ENCODE measurements around the gene CENPF. TPM values are rescaled to one million over a fixed set of nuclear protein-coding genes. Genes with fewer than 3 reads are reported as not detected.
"Not testable (repeated sequence)": the region's sequence is repeated elsewhere in the genome, so short reads cannot be mapped to it uniquely, and the experiment has no call there.

The CENPF gene
- total and polyA plus RNA-seq, 3 experiments from 2014 or later: 0.77 to 45.5 (median 44.2) TPM

DNA sequence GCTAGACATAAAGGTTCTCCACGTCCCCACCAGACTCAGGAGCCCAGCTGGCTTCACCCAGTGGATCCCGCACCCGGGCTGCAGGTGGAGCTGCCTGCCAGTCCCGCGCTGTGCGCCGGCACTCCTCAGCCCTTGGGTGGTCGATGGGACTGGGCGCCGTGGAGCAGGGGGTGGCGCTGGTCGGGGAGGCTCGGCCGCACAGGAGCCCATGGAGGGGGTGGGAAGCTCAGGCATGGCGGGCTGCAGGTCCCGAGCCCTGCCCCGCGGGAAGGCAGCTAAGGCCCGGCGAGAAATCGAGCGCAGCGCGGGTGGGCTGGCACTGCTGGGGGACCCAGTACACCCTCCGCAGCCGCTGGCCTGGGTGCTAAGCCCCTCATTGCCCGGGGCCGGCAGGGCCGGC lies 70.0 kb downstream of the CENPF start:
- H3K27me3 Mint-ChIP-seq: not testable (repeated sequence)

DNA sequence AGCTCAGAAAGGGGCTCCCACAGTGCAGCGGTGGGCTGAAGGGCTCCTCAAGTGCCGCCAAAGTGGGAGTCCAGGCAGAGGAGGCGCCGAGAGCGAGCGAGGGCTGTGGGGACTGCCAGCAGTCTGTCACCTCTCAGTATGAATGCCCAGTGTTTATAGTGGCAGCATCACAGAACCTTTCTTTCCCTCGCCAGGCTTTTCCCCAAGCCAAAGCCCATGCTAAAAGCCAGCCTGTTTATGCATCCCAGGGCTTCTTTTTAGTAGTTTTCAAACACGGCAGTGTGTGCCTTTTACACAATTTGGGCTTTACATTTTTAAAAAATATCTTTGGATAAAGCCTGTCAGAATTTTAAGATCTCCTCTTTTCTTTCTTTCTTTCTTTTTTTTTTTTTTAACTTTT lies 70.6 kb downstream of the CENPF start:
- Mint-ChIP-seq H3K9me3 (peaks cover 0 to 5% (median 0%) of the 10 kb centered on the region in 5 donors), H3K4me1 (no peaks in the 10 kb centered on the region), H3K27ac (no peak overlapping the region), H3K36me3 (peaks cover 0 to 8% (median 0%) of the 10 kb centered on the region in 3 donors), H3K4me3 (no peak overlapping the region), H3K27me3 (peaks cover 0 to 2% of the 10 kb centered on the region in 2 donors)
- Histone ChIP-seq H3K9me3 (ENCODE audit: low read length) (no peaks in the 10 kb centered on the region), H3K4me1 (ENCODE audit: insufficient read depth, low read length) (no peaks in the 10 kb centered on the region), H3K36me3 (ENCODE audit: insufficient read depth, low read length) (no peaks in the 10 kb centered on the region), H3K27ac (ENCODE audit: low read depth, low read length) (no peak overlapping the region), H3K27me3 (ENCODE audit: insufficient read depth, low read length, poor library complexity, severe bottlenecking) (no peaks in the 10 kb centered on the region), H3K4me3 (ENCODE audit: low read length) (no peak overlapping the region)
- ChIA-PET CTCF (no interaction called here), POLR2A (no interaction called here)
- DNase-seq: no peak

More for the DNA sequence above, 70.0 kb downstream of the CENPF start:
- H3K9me3 Mint-ChIP-seq; H3K36me3 Mint-ChIP-seq; H3K27ac Mint-ChIP-seq; H3K36me3 ChIP-seq (ENCODE audit: insufficient read depth, low read length); H3K27me3 ChIP-seq (ENCODE audit: insufficient read depth, low read length, poor library complexity, severe bottlenecking); H3K4me3 ChIP-seq (ENCODE audit: low read length); POLR2A ChIA-PET; DNase-seq; CTCF ChIA-PET; H3K4me1 ChIP-seq (ENCODE audit: insufficient read depth, low read length); H3K27ac ChIP-seq (ENCODE audit: low read depth, low read length); H3K4me1 Mint-ChIP-seq; H3K9me3 ChIP-seq (ENCODE audit: low read length); H3K4me3 Mint-ChIP-seq: not testable (repeated sequence)

- H3K9me3 ChIP-seq (ENCODE audit: low read length); H3K27ac Mint-ChIP-seq; H3K36me3 ChIP-seq (ENCODE audit: insufficient read depth, low read length); H3K27me3 Mint-ChIP-seq; H3K9me3 Mint-ChIP-seq; H3K4me3 ChIP-seq (ENCODE audit: low read length); H3K27me3 ChIP-seq (ENCODE audit: insufficient read depth, low read length, poor library complexity, severe bottlenecking); POLR2A ChIA-PET; H3K4me1 ChIP-seq (ENCODE audit: insufficient read depth, low read length); H3K4me1 Mint-ChIP-seq; H3K4me3 Mint-ChIP-seq; H3K36me3 Mint-ChIP-seq; DNase-seq; CTCF ChIA-PET; H3K27ac ChIP-seq (ENCODE audit: low read depth, low read length): not testable (repeated sequence)
Measured at GRCh38 chr1:214675524-214675923, 72.5 kb downstream of the CENPF start.

GRCh38 chr1:214676747-214677146 lies 73.8 kb downstream of the CENPF start:
- Histone ChIP-seq H3K9me3 (ENCODE audit: low read length) (no peaks in the 10 kb centered on the region), H3K4me1 (ENCODE audit: insufficient read depth, low read length) (no peaks in the 10 kb centered on the region), H3K4me3 (ENCODE audit: low read length) (no peak overlapping the region), H3K36me3 (ENCODE audit: insufficient read depth, low read length) (no peaks in the 10 kb centered on the region), H3K27me3 (ENCODE audit: insufficient read depth, low read length, poor library complexity, severe bottlenecking) (no peaks in the 10 kb centered on the region), H3K27ac (ENCODE audit: low read depth, low read length) (no peak overlapping the region)
- Mint-ChIP-seq H3K4me1 (no peaks in the 10 kb centered on the region), H3K9me3 (peaks cover 0 to 5% (median 0%) of the 10 kb centered on the region in 5 donors), H3K27ac (no peak overlapping the region), H3K27me3 (peaks cover 0 to 2% of the 10 kb centered on the region in 2 donors), H3K4me3 (no peak overlapping the region), H3K36me3 (peaks cover 0 to 8% (median 0%) of the 10 kb centered on the region in 3 donors)
- CTCF ChIA-PET: no interaction called here
- POLR2A ChIA-PET: no interaction called here
- no peak for DNase-seq

GRCh38 chr1:214677945-214678344 lies 75.0 kb downstream of the CENPF start:
- Mint-ChIP-seq H3K27me3 (peaks cover 0 to 2% of the 10 kb centered on the region in 2 donors), H3K4me1 (no peaks in the 10 kb centered on the region), H3K27ac (no peak overlapping the region), H3K4me3 (no peak overlapping the region), H3K9me3 (peaks cover 0 to 5% (median 0%) of the 10 kb centered on the region in 5 donors), H3K36me3 (peaks cover 0 to 8% (median 0%) of the 10 kb centered on the region in 3 donors)
- CTCF ChIA-PET: no interaction called here
- Histone ChIP-seq H3K36me3 (ENCODE audit: insufficient read depth, low read length) (no peaks in the 10 kb centered on the region), H3K27ac (ENCODE audit: low read depth, low read length) (no peak overlapping the region), H3K27me3 (ENCODE audit: insufficient read depth, low read length, poor library complexity, severe bottlenecking) (no peaks in the 10 kb centered on the region), H3K4me1 (ENCODE audit: insufficient read depth, low read length) (no peaks in the 10 kb centered on the region), H3K9me3 (ENCODE audit: low read length) (no peaks in the 10 kb centered on the region), H3K4me3 (ENCODE audit: low read length) (no peak overlapping the region)
- POLR2A ChIA-PET: no interaction called here
- no peak for DNase-seq

GRCh38 chr1:214678386-214678785 lies 75.4 kb downstream of the CENPF start:
- no peak overlapping the region for H3K27ac Mint-ChIP-seq
- peaks cover 0 to 5% (median 0%) of the 10 kb centered on the region in 5 donors for H3K9me3 Mint-ChIP-seq
- no peak overlapping the region for H3K4me3 Mint-ChIP-seq
- no peaks in the 10 kb centered on the region for H3K36me3 ChIP-seq (ENCODE audit: insufficient read depth, low read length)
- no peaks in the 10 kb centered on the region for H3K4me1 Mint-ChIP-seq
- DNase-seq: no peak
- CTCF ChIA-PET: no interaction called here
- peaks cover 0 to 2% of the 10 kb centered on the region in 2 donors for H3K27me3 Mint-ChIP-seq
- no peak overlapping the region for H3K4me3 ChIP-seq (ENCODE audit: low read length)
- POLR2A ChIA-PET: no interaction called here
- H3K27ac ChIP-seq (ENCODE audit: low read depth, low read length): no peak overlapping the region
- no peaks in the 10 kb centered on the region for H3K9me3 ChIP-seq (ENCODE audit: low read length)
- H3K4me1 ChIP-seq (ENCODE audit: insufficient read depth, low read length): no peaks in the 10 kb centered on the region
- no peaks in the 10 kb centered on the region for H3K27me3 ChIP-seq (ENCODE audit: insufficient read depth, low read length, poor library complexity, severe bottlenecking)
- peaks cover 0 to 8% (median 0%) of the 10 kb centered on the region in 3 donors for H3K36me3 Mint-ChIP-seq

DNA sequence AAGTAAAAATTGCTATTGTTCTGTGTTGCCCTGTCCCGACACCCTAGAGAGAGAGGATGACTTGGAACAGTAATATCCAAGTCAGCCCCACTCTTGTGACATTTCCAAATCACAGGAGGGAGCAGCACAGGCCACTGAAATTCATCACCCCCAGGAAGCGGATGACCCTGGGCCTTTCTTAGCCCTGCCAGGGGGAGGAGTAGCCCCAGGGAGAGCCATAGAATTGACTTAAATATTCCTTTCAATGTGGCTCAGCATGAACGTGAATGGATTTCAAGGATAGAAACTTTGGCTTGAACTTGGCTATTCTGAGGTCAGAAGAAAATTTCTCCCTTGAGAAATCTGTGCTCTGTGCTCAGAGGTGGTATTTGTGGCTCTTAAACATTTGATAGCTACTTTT lies 80.6 kb downstream of the CENPF start:
- POLR2A ChIA-PET: no interaction called here
- Mint-ChIP-seq H3K4me3 (no peak overlapping the region), H3K9me3 (peaks cover 0 to 2% (median 0%) of the 10 kb centered on the region in 5 donors), H3K4me1 (no peaks in the 10 kb centered on the region), H3K27me3 (peaks cover 2 to 9% of the 10 kb centered on the region in 2 donors), H3K36me3 (no peaks in the 10 kb centered on the region), H3K27ac (no peak overlapping the region)
- Histone ChIP-seq H3K4me1 (ENCODE audit: insufficient read depth, low read length) (no peaks in the 10 kb centered on the region), H3K4me3 (ENCODE audit: low read length) (no peak overlapping the region), H3K9me3 (ENCODE audit: low read length) (no peaks in the 10 kb centered on the region), H3K27me3 (ENCODE audit: insufficient read depth, low read length, poor library complexity, severe bottlenecking) (no peaks in the 10 kb centered on the region), H3K27ac (ENCODE audit: low read depth, low read length) (no peak overlapping the region), H3K36me3 (ENCODE audit: insufficient read depth, low read length) (no peaks in the 10 kb centered on the region)
- CTCF ChIA-PET: no interaction called here
- no peak for DNase-seq

GRCh38 chr1:214685906-214686305 lies 82.9 kb downstream of the CENPF start:
- no peaks in the 10 kb centered on the region for H3K9me3 ChIP-seq (ENCODE audit: low read length)
- Mint-ChIP-seq H3K27ac (no peak overlapping the region), H3K27me3 (peaks cover 2 to 9% of the 10 kb centered on the region in 2 donors), H3K9me3 (peaks cover 0 to 2% (median 0%) of the 10 kb centered on the region in 5 donors), H3K4me3 (no peak overlapping the region), H3K4me1 (no peaks in the 10 kb centered on the region), H3K36me3 (no peaks in the 10 kb centered on the region)
- H3K27ac ChIP-seq (ENCODE audit: low read depth, low read length): no peak overlapping the region
- H3K36me3 ChIP-seq (ENCODE audit: insufficient read depth, low read length): no peaks in the 10 kb centered on the region
- ChIA-PET POLR2A (no interaction called here), CTCF (no interaction called here)
- H3K4me3 ChIP-seq (ENCODE audit: low read length): no peak overlapping the region
- no peak for DNase-seq
- H3K27me3 ChIP-seq (ENCODE audit: insufficient read depth, low read length, poor library complexity, severe bottlenecking): no peaks in the 10 kb centered on the region
- H3K4me1 ChIP-seq (ENCODE audit: insufficient read depth, low read length): no peaks in the 10 kb centered on the region

DNA sequence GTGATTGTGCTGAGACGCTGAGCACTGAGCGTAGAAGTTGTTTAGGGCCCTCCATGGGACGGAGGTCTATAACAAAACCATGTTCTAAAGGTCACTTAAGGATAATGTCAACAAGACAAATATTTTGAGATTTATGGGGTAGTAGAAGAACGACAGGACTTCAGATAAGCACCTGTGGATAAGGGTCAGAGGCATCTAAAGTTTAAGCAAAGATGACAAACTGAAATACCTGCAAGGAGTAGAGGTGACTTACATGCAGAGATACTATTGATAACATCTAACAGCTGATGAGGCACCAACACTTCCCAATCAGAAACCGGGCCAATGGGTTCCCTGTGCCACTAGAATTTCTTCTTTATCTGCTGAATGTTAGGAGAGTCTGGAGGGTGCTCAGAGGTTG lies 83.5 kb downstream of the CENPF start:
- POLR2A ChIA-PET: no interaction called here
- H3K27me3 Mint-ChIP-seq: peaks cover 2 to 9% of the 10 kb centered on the region in 2 donors
- no peak overlapping the region for H3K27ac Mint-ChIP-seq
- Histone ChIP-seq H3K9me3 (ENCODE audit: low read length) (no peaks in the 10 kb centered on the region), H3K27ac (ENCODE audit: low read depth, low read length) (no peak overlapping the region), H3K36me3 (ENCODE audit: insufficient read depth, low read length) (no peaks in the 10 kb centered on the region), H3K4me1 (ENCODE audit: insufficient read depth, low read length) (no peaks in the 10 kb centered on the region), H3K27me3 (ENCODE audit: insufficient read depth, low read length, poor library complexity, severe bottlenecking) (no peaks in the 10 kb centered on the region), H3K4me3 (ENCODE audit: low read length) (no peak overlapping the region)
- no peaks in the 10 kb centered on the region for H3K4me1 Mint-ChIP-seq
- no peak overlapping the region for H3K4me3 Mint-ChIP-seq
- H3K36me3 Mint-ChIP-seq: no peaks in the 10 kb centered on the region
- peaks cover 0 to 2% (median 0%) of the 10 kb centered on the region in 5 donors for H3K9me3 Mint-ChIP-seq
- CTCF ChIA-PET: no interaction called here
- no peak for DNase-seq
